SK-N-SH (cell line): Measurements from ENCODE around the gene APLP1. TPM values are rescaled to one million over a fixed set of nuclear protein-coding genes. Genes with fewer than 3 reads are reported as not detected.

ENCODE experiments used
- CTCF ChIA-PET: fragments of 300-600, 350-600 bp; formaldehyde crosslinking; extraction: SDS; loops from one replicate; lab custom pipeline; 2021; lab: Yijun Ruan, JAX
- POLR2A ChIA-PET: fragments of 350-600 bp; sonication (Branson Sonifier 250); formaldehyde crosslinking; extraction: SDS; loops from one replicate; lab custom pipeline; 2020; ENCODE audit warnings: antibody characterized with exemption, inconsistent platforms; lab: Yijun Ruan, JAX
- DNase-seq: peaks from one replicate; pipeline ENCODE4 v3.0.0; 2012
- H2AFZ ChIP-seq: fragments of 200-600 bp; sonication (generic); 2 replicates; pipeline ENCODE4 v1.8.1; 2016; ENCODE audit warnings: antibody characterized with exemption, mild to moderate bottlenecking, low read depth
- H3F3A ChIP-seq: fragments of 200-600 bp; sonication (generic); replicated peaks from 2 replicates; pipeline ENCODE3; 2016; ENCODE audit warnings: antibody characterized with exemption, mild to moderate bottlenecking; ENCODE audit not compliant: insufficient read depth
- H3K27ac ChIP-seq, 2 experiments: fragments of 200-500 bp in 1 of 2; fragments of 200-600 bp in 1 of 2; sonication (Bioruptor generic) in 1 of 2; sonication (generic), shearing (Covaris generic) in 1 of 2; 2 replicates each; pipeline versions ENCODE4 v1.5.1 to v1.6.1; 2014 to 2016; ENCODE audit warnings: low read depth in 2 of 2, inconsistent platforms in 1 of 2, low read length in 1 of 2, mild to moderate bottlenecking in 1 of 2, mixed read lengths in 1 of 2
- H3K27me3 ChIP-seq: fragments of 200-600 bp; sonication (generic), shearing (Covaris generic); 2 replicates; pipeline ENCODE4 v1.6.1; 2016; ENCODE audit warnings: mixed run types; ENCODE audit not compliant: insufficient read depth
- H3K36me3 ChIP-seq, 2 experiments: fragments of 200-500 bp in 1 of 2; fragments of 200-600 bp in 1 of 2; sonication (Bioruptor generic) in 1 of 2; sonication (generic) in 1 of 2; replicated peaks in 1 of 2; 2 replicates each; pipeline versions ENCODE3 to v1.5.1; 2014 to 2016; ENCODE audit warnings: low read length in 1 of 2, mild to moderate bottlenecking in 1 of 2; ENCODE audit not compliant: insufficient read depth in 2 of 2, control insufficient read depth in 1 of 2
- H3K4me1 ChIP-seq, 2 experiments: fragments of 200-500 bp in 1 of 2; fragments of 200-600 bp in 1 of 2; sonication (Bioruptor generic) in 1 of 2; sonication (generic), shearing (Covaris generic) in 1 of 2; 2 replicates each; pipeline versions ENCODE4 v1.5.1 to v1.6.1; 2014 to 2016; ENCODE audit warnings: low read depth in 1 of 2, low read length in 1 of 2, mixed run types in 1 of 2; ENCODE audit not compliant: insufficient read depth in 2 of 2, control insufficient read depth in 1 of 2
- H3K4me2 ChIP-seq: fragments of 200-600 bp; sonication (generic), shearing (Covaris generic); 2 replicates; pipeline ENCODE4 v1.6.1; 2017; ENCODE audit warnings: mixed run types
- H3K4me3 ChIP-seq, 2 experiments: fragments of 200-500 bp in 1 of 2; fragments of 200-600 bp in 1 of 2; sonication (Bioruptor generic) in 1 of 2; sonication (generic), shearing (Covaris generic) in 1 of 2; 2 replicates each; pipeline versions ENCODE4 v1.5.1 to v1.8.1; 2014 to 2016; ENCODE audit warnings: low read depth in 2 of 2, inconsistent platforms in 1 of 2, low read length in 1 of 2, mild to moderate bottlenecking in 1 of 2, mixed read lengths in 1 of 2, moderate library complexity in 1 of 2
- H3K79me2 ChIP-seq: fragments of 200-600 bp; sonication (generic); 2 replicates; pipeline ENCODE4 v1.8.1; 2017; ENCODE audit warnings: mild to moderate bottlenecking; ENCODE audit not compliant: insufficient read depth
- H3K9ac ChIP-seq: fragments of 200-600 bp; sonication (generic); 2 replicates; pipeline ENCODE4 v1.6.1; 2017; ENCODE audit warnings: mixed run types
- H3K9me2 ChIP-seq: fragments of 200-600 bp; sonication (generic); 2 replicates; pipeline ENCODE4 v1.6.1; 2017; ENCODE audit warnings: mixed run types
- H3K9me3 ChIP-seq: fragments of 200-600 bp; sonication (generic); 2 replicates; pipeline ENCODE4 v1.6.1; 2017; ENCODE audit warnings: mixed run types, mild to moderate bottlenecking, moderate library complexity
- H4K20me1 ChIP-seq: fragments of 200-600 bp; sonication (generic); 2 replicates; pipeline ENCODE4 v1.6.1; 2017; ENCODE audit warnings: mild to moderate bottlenecking, mixed run types; ENCODE audit not compliant: insufficient read depth
- ELF1 ChIP-seq: IDR thresholded peaks from 2 replicates; pipeline ENCODE4 v1.4.0; 2012
- FOXJ3 ChIP-seq: sonication (generic); formaldehyde crosslinking; IDR thresholded peaks from 2 replicates; pipeline ENCODE4 v1.5.1; 2020; ENCODE audit warnings: mild to moderate bottlenecking, missing genetic modification reagents
- MEF2A ChIP-seq: IDR thresholded peaks from 2 replicates; pipeline ENCODE4 v1.4.0; 2012; ENCODE audit warnings: low read depth, borderline replicate concordance
- MXI1 ChIP-seq: IDR thresholded peaks from 2 replicates; pipeline ENCODE4 v1.6.1; 2012; ENCODE audit warnings: mild to moderate bottlenecking, low read depth, low read length, improper control_type of control experiment
- NFIC ChIP-seq: IDR thresholded peaks from 2 replicates; pipeline ENCODE4 v1.4.0; 2012; ENCODE audit warnings: borderline replicate concordance
- POLR2AphosphoS5 ChIP-seq: IDR thresholded peaks from 2 replicates; pipeline ENCODE4 v1.6.1; 2012; ENCODE audit warnings: low read depth, low read length
- RCOR1 ChIP-seq: fragments of 150-350 bp; IDR thresholded peaks from 2 replicates; pipeline ENCODE4 v1.6.1; 2017; ENCODE audit warnings: antibody characterized with exemption, low read length
- RXRA ChIP-seq: IDR thresholded peaks from 2 replicates; pipeline ENCODE4 v1.4.0; 2012; ENCODE audit warnings: low read depth, mild to moderate bottlenecking, borderline replicate concordance
- TAF1 ChIP-seq: IDR thresholded peaks from 2 replicates; pipeline ENCODE4 v1.6.1; 2012; ENCODE audit warnings: low read depth, mild to moderate bottlenecking, low read length, moderate library complexity, borderline replicate concordance
- TCF12 ChIP-seq: IDR thresholded peaks from 2 replicates; pipeline ENCODE4 v1.4.0; 2012
- TEAD4 ChIP-seq: IDR thresholded peaks from 2 replicates; pipeline ENCODE4 v1.4.0; 2012; ENCODE audit warnings: mild to moderate bottlenecking, borderline replicate concordance; ENCODE audit not compliant: insufficient read depth
- YY1 ChIP-seq: IDR thresholded peaks from 2 replicates; pipeline ENCODE4 v1.4.0; 2012; ENCODE audit warnings: low read depth, mild to moderate bottlenecking
- WGBS: methylation state at CpG from one replicate; pipeline ENCODE4 v1.1.6; 2017; ENCODE audit warnings: low lambda C conversion rate; 5-methylcytosine and 5-hydroxymethylcytosine counted together
- polyA plus RNA-seq, 3 experiments: library from polyadenylated mRNA; depleted of rRNA; stranded (reverse); fragments of >200 nt; gene quantifications; 2 replicates each; pipeline ENCODE4 v1.2.3, GENCODE V29; 2012
- TF ChIP-seq, protein P1 (sequence below): IDR thresholded peaks from 2 replicates; pipeline ENCODE4 v1.6.1; 2012; ENCODE audit warnings: mild to moderate bottlenecking, low read depth, low read length, moderate library complexity
- TF ChIP-seq, protein P2 (sequence below): IDR thresholded peaks from 2 replicates; pipeline ENCODE4 v1.4.0; 2012; ENCODE audit warnings: low read depth, borderline replicate concordance
- TF ChIP-seq, protein P3 (sequence below): IDR thresholded peaks from 2 replicates; pipeline ENCODE4 v1.4.0; 2012; ENCODE audit warnings: low read depth
- TF ChIP-seq, protein P4 (sequence below): fragments of 150-350 bp; IDR thresholded peaks from 2 replicates; pipeline ENCODE4 v1.6.1; 2016; ENCODE audit warnings: mild to moderate bottlenecking, low read depth, low read length

APLP1 gene
- polyA plus RNA-seq, 1 of the 3 experiments (the other 2 are of a cell fraction): 66.7 TPM

DNA sequence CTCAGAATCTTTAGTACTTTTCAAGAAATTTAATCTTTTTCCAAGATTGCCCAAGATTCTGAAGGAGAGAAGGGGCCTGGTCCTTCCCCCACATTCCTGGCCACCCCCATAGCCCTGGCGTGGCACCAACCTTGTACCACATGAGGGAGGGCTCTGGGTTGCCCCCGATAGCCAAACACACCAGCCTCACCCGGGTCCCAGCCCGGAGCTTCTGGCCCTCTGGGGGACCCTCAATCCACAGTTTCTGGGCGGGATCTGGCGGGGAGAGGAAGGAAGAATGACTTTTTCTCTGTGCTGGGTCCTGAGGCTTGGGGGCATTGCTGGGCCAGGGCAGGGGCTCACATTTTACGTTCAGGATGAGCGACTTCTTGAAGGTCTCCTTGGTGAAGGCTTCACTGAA, 20.5 kb upstream of the APLP1 start (continued):
- TF ChIP-seq, protein P1, sequence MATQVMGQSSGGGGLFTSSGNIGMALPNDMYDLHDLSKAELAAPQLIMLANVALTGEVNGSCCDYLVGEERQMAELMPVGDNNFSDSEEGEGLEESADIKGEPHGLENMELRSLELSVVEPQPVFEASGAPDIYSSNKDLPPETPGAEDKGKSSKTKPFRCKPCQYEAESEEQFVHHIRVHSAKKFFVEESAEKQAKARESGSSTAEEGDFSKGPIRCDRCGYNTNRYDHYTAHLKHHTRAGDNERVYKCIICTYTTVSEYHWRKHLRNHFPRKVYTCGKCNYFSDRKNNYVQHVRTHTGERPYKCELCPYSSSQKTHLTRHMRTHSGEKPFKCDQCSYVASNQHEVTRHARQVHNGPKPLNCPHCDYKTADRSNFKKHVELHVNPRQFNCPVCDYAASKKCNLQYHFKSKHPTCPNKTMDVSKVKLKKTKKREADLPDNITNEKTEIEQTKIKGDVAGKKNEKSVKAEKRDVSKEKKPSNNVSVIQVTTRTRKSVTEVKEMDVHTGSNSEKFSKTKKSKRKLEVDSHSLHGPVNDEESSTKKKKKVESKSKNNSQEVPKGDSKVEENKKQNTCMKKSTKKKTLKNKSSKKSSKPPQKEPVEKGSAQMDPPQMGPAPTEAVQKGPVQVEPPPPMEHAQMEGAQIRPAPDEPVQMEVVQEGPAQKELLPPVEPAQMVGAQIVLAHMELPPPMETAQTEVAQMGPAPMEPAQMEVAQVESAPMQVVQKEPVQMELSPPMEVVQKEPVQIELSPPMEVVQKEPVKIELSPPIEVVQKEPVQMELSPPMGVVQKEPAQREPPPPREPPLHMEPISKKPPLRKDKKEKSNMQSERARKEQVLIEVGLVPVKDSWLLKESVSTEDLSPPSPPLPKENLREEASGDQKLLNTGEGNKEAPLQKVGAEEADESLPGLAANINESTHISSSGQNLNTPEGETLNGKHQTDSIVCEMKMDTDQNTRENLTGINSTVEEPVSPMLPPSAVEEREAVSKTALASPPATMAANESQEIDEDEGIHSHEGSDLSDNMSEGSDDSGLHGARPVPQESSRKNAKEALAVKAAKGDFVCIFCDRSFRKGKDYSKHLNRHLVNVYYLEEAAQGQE: no peak
- TF ChIP-seq TEAD4 (no peak), FOXJ3 (CRISPR knock-in tag) (no peak), NFIC (no peak), POLR2AphosphoS5 (no peak), MXI1 (no peak), TAF1 (no peak), ELF1 (no peak)
- TF ChIP-seq, all 33 proteins: peak for 0

DNA sequence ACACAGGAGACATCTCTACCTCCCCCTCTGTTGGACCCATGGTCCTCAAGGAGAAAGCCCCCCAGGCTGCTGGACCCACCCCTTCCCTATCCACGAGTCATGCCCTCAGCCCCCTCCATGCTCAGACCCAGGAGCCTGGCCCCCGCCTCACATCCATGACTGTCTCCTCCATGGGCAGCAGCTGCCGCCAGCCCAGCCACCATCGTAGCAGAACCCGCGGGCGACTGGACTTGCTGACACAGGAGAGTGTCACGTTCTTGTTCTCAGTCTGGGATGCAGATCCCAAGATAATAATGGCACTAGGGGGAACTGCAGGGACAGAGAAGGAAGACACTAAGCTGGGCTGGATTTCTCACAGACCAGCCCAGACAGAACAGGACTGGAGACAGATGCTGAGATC, 19.9 kb upstream of the APLP1 start:
- no peaks in the 10 kb centered on the region for H3K9me3 ChIP-seq
- CTCF ChIA-PET: interaction anchor here (1.0 kb wide), 1 partner anchor 21 kb away, joined by 4 read pairs; no protein-coding TSS in a partner anchor
- DNase-seq: no peak
- no peak overlapping the region for H3K27ac ChIP-seq
- H3K9me2 ChIP-seq: no peaks in the 10 kb centered on the region
- H3F3A ChIP-seq: no peaks in the 10 kb centered on the region
- no peak overlapping the region for H3K4me3 ChIP-seq
- no peak overlapping the region for H2AFZ ChIP-seq
- H3K9ac ChIP-seq: no peak overlapping the region
- TF ChIP-seq, protein P2, sequence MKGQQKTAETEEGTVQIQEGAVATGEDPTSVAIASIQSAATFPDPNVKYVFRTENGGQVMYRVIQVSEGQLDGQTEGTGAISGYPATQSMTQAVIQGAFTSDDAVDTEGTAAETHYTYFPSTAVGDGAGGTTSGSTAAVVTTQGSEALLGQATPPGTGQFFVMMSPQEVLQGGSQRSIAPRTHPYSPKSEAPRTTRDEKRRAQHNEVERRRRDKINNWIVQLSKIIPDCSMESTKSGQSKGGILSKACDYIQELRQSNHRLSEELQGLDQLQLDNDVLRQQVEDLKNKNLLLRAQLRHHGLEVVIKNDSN: no peak
- TF ChIP-seq TAF1 (no peak), YY1 (no peak), RXRA (no peak), NFIC (no peak), MXI1 (no peak), MEF2A (no peak), FOXJ3 (CRISPR knock-in tag) (no peak), TCF12 (no peak), RCOR1 (no peak)
- TF ChIP-seq, protein P3, sequence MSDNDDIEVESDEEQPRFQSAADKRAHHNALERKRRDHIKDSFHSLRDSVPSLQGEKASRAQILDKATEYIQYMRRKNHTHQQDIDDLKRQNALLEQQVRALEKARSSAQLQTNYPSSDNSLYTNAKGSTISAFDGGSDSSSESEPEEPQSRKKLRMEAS: no peak
- TF ChIP-seq, protein P4, sequence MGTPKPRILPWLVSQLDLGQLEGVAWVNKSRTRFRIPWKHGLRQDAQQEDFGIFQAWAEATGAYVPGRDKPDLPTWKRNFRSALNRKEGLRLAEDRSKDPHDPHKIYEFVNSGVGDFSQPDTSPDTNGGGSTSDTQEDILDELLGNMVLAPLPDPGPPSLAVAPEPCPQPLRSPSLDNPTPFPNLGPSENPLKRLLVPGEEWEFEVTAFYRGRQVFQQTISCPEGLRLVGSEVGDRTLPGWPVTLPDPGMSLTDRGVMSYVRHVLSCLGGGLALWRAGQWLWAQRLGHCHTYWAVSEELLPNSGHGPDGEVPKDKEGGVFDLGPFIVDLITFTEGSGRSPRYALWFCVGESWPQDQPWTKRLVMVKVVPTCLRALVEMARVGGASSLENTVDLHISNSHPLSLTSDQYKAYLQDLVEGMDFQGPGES: no peak
- TF ChIP-seq, protein P1: no peak
- no peaks in the 10 kb centered on the region for H3K79me2 ChIP-seq
- 61% methylated on average over 8 of the region's 8 CpGs for WGBS
- H3K4me1 ChIP-seq: peaks cover 0 to 8% of the 10 kb centered on the region in 2 experiments; a peak in 1 of 4 replicates
- peaks cover 58% of the 10 kb centered on the region for H3K27me3 ChIP-seq
- no peaks in the 10 kb centered on the region for H4K20me1 ChIP-seq
- no peak overlapping the region for H3K4me2 ChIP-seq
- H3K36me3 ChIP-seq: no peaks in the 10 kb centered on the region
- POLR2A ChIA-PET: no interaction called here
